Upper lobe of right lung (tissue), 1 donor: Measurements from ENCODE around the gene CNPY1. TPM values are rescaled to one million over a fixed set of nuclear protein-coding genes. Genes with fewer than 3 reads are reported as not detected.

Experiments
- ATAC-seq: fragments of 200-7000 bp; cut with Tn5 transposase; one replicate; pipeline ENCODE4 v1.9.1; 2020; ENCODE audit warnings: mild to moderate bottlenecking, moderate library complexity
- DNase-seq: peaks from one replicate; pipeline ENCODE4 v3.0.0-alpha.2; 2020
- H3K27ac ChIP-seq: fragments of 200-600 bp; one replicate; pipeline ENCODE4 v1.8.0; 2022
- H3K27me3 ChIP-seq: fragments of 200-600 bp; one replicate; pipeline ENCODE4 v1.8.0; 2022; ENCODE audit warnings: mild to moderate bottlenecking
- H3K36me3 ChIP-seq: fragments of 200-600 bp; one replicate; pipeline ENCODE4 v1.8.0; 2022
- H3K4me1 ChIP-seq: fragments of 200-600 bp; one replicate; pipeline ENCODE4 v1.8.0; 2022
- H3K4me3 ChIP-seq: fragments of 200-600 bp; one replicate; pipeline ENCODE4 v1.8.0; 2022; ENCODE audit warnings: mild to moderate bottlenecking
- H3K9me3 ChIP-seq: fragments of 200-600 bp; one replicate; pipeline ENCODE4 v1.8.0; 2022
- CTCF ChIP-seq: fragments of 200-600 bp; IDR thresholded peaks from one replicate; pipeline ENCODE4 v1.8.0; 2022; ENCODE audit warnings: antibody characterized with exemption
- intact Hi-C: fragments of 100-400 bp; cut with DNase I; formaldehyde crosslinking; loops from one replicate; pipeline ENCODE4 v1.11.0; 2022
- total RNA-seq: library from RNA; stranded (reverse); fragmentation: NEBNext Ultra II Directional; extraction: Animal tissue kit (Norgen Biotek cat#: 25700); gene quantifications from one replicate; pipeline ENCODE4 v1.2.1, GENCODE V29; 2021
- donor health status: DM: no; HTN: yes; CAD: no; lungs with severe emphysema.

The CNPY1 gene
- total RNA-seq, 1 donor from 2014 or later, result not detected

GRCh38 chr7:155585951-155586350 is 39.6 kb upstream of the CNPY1 start:
- Histone ChIP-seq H3K4me3 (no peak overlapping the region), H3K36me3 (no peaks in the 10 kb centered on the region), H3K27ac (no peak overlapping the region), H3K9me3 (no peaks in the 10 kb centered on the region), H3K27me3 (no peaks in the 10 kb centered on the region), H3K4me1 (no peaks in the 10 kb centered on the region)
- ATAC-seq (no peak), DNase-seq (peak; percentile 48)
- intact Hi-C loops, result no loop called here
- TF ChIP-seq CTCF, result no peak

DNA sequence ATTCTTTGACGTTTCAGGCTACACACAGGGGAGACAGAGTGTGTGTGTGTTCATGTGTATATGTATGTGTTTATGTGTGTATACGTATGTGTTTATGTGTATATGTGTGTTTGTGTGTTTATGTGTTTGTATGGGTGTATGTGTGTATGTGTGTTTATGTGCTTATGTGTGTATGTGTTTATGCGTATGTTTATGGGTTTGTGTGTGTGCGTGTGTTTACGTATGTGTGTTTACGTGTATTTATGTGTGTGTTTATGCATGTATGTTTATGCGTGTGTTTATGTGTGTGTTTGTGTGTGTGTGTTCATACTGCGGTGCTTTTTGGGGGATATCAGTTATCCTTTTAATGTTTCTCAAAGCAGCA is 39.2 kb upstream of the CNPY1 start:
- Histone ChIP-seq H3K27ac (no peak overlapping the region), H3K4me3 (no peak overlapping the region), H3K36me3 (no peaks in the 10 kb centered on the region), H3K9me3 (no peaks in the 10 kb centered on the region), H3K27me3 (no peaks in the 10 kb centered on the region), H3K4me1 (no peaks in the 10 kb centered on the region)
- DNase-seq (no peak), ATAC-seq (no peak)
- no peak for TF ChIP-seq CTCF
- intact Hi-C loops, result no loop called here

DNA sequence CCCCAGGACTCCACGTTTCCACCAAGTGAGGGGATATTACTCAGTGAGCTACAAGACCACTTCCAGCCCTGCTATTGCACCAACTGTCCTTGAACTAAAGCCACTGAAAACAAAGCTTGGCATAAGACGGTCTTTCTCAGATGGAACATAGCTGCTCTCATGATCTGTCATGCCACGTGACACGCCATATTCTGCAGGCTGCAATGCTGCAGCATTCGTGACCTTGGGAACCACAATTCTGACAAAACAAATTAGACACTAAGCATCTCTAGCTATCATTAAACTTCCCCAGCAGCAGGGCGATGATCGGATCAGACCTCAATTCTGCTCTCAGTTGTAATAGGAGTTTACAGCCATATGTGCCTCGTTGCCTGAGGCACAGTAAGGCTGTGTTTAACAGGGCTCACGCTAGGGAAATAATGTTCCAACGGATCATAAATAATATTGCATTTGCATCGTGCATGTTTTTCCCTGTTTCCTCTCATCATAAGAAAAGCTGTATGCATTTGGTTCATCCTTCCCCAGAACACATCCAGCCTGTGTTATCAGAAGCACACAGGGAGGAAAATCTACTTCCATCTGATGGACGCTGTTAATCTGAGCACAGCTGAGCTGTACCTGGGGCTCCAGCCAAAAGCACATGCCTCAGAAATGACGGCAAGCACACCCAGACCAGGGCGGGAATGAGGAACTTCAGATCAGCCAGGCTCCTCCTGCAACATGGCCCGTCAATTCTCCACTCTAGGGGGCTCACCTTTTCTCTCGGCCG is 38.6 kb upstream of the CNPY1 start:
- TF ChIP-seq CTCF, result no peak
- H3K36me3 ChIP-seq, result no peaks in the 10 kb centered on the region
- no peaks in the 10 kb centered on the region for H3K9me3 ChIP-seq
- H3K4me3 ChIP-seq, result no peak overlapping the region
- intact Hi-C loops, result no loop called here
- no peaks in the 10 kb centered on the region for H3K4me1 ChIP-seq
- no peak for DNase-seq
- H3K27me3 ChIP-seq, result no peaks in the 10 kb centered on the region
- ATAC-seq, result peak; percentile 37
- H3K27ac ChIP-seq, result no peak overlapping the region

- Histone ChIP-seq H3K4me1 (no peaks in the 10 kb centered on the region), H3K27ac (no peak overlapping the region), H3K9me3 (no peaks in the 10 kb centered on the region), H3K27me3 (no peaks in the 10 kb centered on the region), H3K36me3 (no peaks in the 10 kb centered on the region), H3K4me3 (no peak overlapping the region)
- TF ChIP-seq CTCF, result no peak
- DNase-seq (peak; percentile 45), ATAC-seq (no peak)
- intact Hi-C loops, result no loop called here
Observed at GRCh38 chr7:155584261-155584660, 37.9 kb upstream of the CNPY1 start.

- H3K4me1 ChIP-seq, result no peaks in the 10 kb centered on the region
- intact Hi-C loops, result no loop called here
- no peak overlapping the region for H3K4me3 ChIP-seq
- H3K27me3 ChIP-seq, result no peaks in the 10 kb centered on the region
- no peaks in the 10 kb centered on the region for H3K9me3 ChIP-seq
- no peak for ATAC-seq
- no peak for TF ChIP-seq CTCF
- DNase-seq, result peak; percentile 13
- no peak overlapping the region for H3K27ac ChIP-seq
- no peaks in the 10 kb centered on the region for H3K36me3 ChIP-seq
Observed at GRCh38 chr7:155583636-155584035, 37.3 kb upstream of the CNPY1 start.

GRCh38 chr7:155581954-155582353 is 35.6 kb upstream of the CNPY1 start:
- no peaks in the 10 kb centered on the region for H3K27me3 ChIP-seq
- ATAC-seq (no peak), DNase-seq (peak; percentile 34)
- no peaks in the 10 kb centered on the region for H3K4me1 ChIP-seq
- no peak overlapping the region for H3K4me3 ChIP-seq
- H3K36me3 ChIP-seq, result no peaks in the 10 kb centered on the region
- intact Hi-C loops, result no loop called here
- TF ChIP-seq CTCF, result no peak
- no peaks in the 10 kb centered on the region for H3K9me3 ChIP-seq
- no peak overlapping the region for H3K27ac ChIP-seq
